NOMO-1 (cell line): ENCODE data around the gene PRSS58.

Source experiments
- DNase-seq, 2 experiments: peaks; one replicate each; lab custom pipeline; 2025; ENCODE audit not compliant: unreplicated experiment in 2 of 2; lab: John Stamatoyannopoulos, UW

The PRSS58 gene

GRCh38 chr7:142228537-142229104 lies 29.2 kb downstream of the PRSS58 start:
- DNase-seq: no peak
